Pancreas (tissue), 10 donors: ENCODE data around the gene MARK3. TPM values are rescaled to one million over a fixed set of nuclear protein-coding genes. Genes with fewer than 3 reads are reported as not detected.

ENCODE experiments used
- ATAC-seq, 4 donors: fragments of 200-7000 bp; cut with Tn5 transposase; one replicate each; pipeline versions ENCODE4 v1.8.0 to v1.9.1; 2020; ENCODE audit warnings: mild to moderate bottlenecking in 4 of 4, moderate library complexity in 4 of 4
- DNase-seq, 6 donors: peaks; one replicate each; pipeline ENCODE4 v3.0.0-alpha.2; 2020
- FAIRE-seq: peaks from 2 replicates; lab custom pipeline; 2012; peaks lifted over from hg19 to GRCh38; lab: Jason Lieb, UNC
- H3K27ac ChIP-seq, 4 donors: fragments of 200-600 bp; sonication (generic); 1 replicate in 3 of 4; 2 replicates in 1 of 4; pipeline versions ENCODE4 v1.5.0 to v1.8.0; 2020
- H3K27me3 ChIP-seq, 4 donors: fragments of 200-600 bp; one replicate each; pipeline ENCODE4 v1.8.0; 2021
- H3K36me3 ChIP-seq, 3 donors: fragments of 200-600 bp; sonication (generic) in 1 of 3; one replicate each; pipeline versions ENCODE4 v1.5.0 to v1.8.0; 2020 to 2021
- H3K4me1 ChIP-seq, 3 donors: fragments of 200-600 bp; one replicate each; pipeline ENCODE4 v1.8.0; 2021
- H3K4me3 ChIP-seq, 4 donors: fragments of 200-600 bp; sonication (generic) in 2 of 4; one replicate each; pipeline versions ENCODE4 v1.5.0 to v1.8.0; 2020 to 2021
- H3K9me3 ChIP-seq, 4 donors: fragments of 200-600 bp; one replicate each; pipeline ENCODE4 v1.8.0; 2021
- WGBS, 2 donors: extraction: QIAGEN DNeasy Blood & Tissue Kit; methylation state at CpG; one replicate each; pipeline ENCODE4 v1.1.7; 2013; 5-methylcytosine and 5-hydroxymethylcytosine counted together
- intact Hi-C, 3 donors: fragments of 100-400 bp; cut with DNase I; formaldehyde crosslinking; loops; one replicate each; pipeline versions ENCODE4 v1.11.1 to v1.14.2; 2022
- polyA plus RNA-seq, 2 donors: library from polyadenylated mRNA; stranded (reverse); fragments of 200-250 nt; gene quantifications; one replicate each; pipeline ENCODE4 v1.2.3, GENCODE V29; 2013
- total RNA-seq, 6 donors: library from RNA; stranded (reverse); fragmentation: NEBNext Ultra II Directional in 4 of 6; extraction: Animal tissue kit (Norgen Biotek cat#: 25700) in 4 of 6; gene quantifications; one replicate each; pipeline versions ENCODE4 v1.2.1 to v1.2.4, GENCODE V29; 2021 to 2023
- TF ChIP-seq, protein P1 (sequence below), 4 donors: fragments of 200-600 bp; sonication (generic) in 3 of 4; IDR thresholded peaks; one replicate each; pipeline versions ENCODE4 v1.5.0 to v1.8.0; 2021; ENCODE audit warnings: antibody characterized with exemption in 4 of 4
- donor health status: healthy with polysubstance abuse.
- donor health status: DM: no; HTN: no; CAD: no; lungs with moderate emphysema.
- donor health status: DM: no; HTN: no; CAD: no.
- donor health status: control.
- donor health status: control.
- donor health status: Bipolar disorder and iron deficiency.
- donor health status: DM: yes; HTN: yes; CAD: no.
- donor health status: DM: no; HTN: no; CAD: no.
- donor health status: DM: no; HTN: no; CAD: no.
- donor health status: DM: yes; HTN: yes; CAD: no.

Gene MARK3
- total and polyA plus RNA-seq, 8 donors = 35.3 to 110 (median 47.0) TPM

DNA sequence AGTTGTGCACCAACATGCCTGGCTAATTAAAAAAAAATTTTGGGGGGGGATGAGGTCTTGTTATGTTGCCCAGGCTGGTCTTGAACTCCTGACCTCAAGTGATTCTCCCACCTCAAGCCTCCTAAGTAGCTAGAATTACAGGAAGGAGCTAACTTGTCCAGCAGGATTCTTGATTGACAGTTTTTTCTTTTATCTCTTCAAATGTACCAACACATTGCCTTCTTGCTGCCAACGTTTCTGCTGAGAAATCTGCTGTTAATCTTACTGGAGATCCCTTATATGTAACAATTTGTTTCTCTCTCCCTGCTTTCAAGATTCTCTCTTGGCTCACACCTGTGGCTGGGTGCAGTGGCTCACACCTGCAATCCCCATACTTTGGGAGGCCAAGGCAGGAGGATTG lies 22.4 kb upstream of the MARK3 start:
- Histone ChIP-seq H3K4me1 (no peaks in the 10 kb centered on the region), H3K27ac (no peak overlapping the region), H3K4me3 (no peak overlapping the region), H3K9me3 (no peaks in the 10 kb centered on the region), H3K27me3 (no peaks in the 10 kb centered on the region), H3K36me3 (no peaks in the 10 kb centered on the region)
- 45 to 55% methylated on average over 1 of the region's 1 CpG for WGBS, 2 donors
- ATAC-seq = no peak
- TF ChIP-seq, protein P1, sequence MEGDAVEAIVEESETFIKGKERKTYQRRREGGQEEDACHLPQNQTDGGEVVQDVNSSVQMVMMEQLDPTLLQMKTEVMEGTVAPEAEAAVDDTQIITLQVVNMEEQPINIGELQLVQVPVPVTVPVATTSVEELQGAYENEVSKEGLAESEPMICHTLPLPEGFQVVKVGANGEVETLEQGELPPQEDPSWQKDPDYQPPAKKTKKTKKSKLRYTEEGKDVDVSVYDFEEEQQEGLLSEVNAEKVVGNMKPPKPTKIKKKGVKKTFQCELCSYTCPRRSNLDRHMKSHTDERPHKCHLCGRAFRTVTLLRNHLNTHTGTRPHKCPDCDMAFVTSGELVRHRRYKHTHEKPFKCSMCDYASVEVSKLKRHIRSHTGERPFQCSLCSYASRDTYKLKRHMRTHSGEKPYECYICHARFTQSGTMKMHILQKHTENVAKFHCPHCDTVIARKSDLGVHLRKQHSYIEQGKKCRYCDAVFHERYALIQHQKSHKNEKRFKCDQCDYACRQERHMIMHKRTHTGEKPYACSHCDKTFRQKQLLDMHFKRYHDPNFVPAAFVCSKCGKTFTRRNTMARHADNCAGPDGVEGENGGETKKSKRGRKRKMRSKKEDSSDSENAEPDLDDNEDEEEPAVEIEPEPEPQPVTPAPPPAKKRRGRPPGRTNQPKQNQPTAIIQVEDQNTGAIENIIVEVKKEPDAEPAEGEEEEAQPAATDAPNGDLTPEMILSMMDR (IDR thresholded peaks at IDR 0.05) = no peak
- no peak for FAIRE-seq
- intact Hi-C loops = no loop called here
- DNase-seq = no peak

DNA sequence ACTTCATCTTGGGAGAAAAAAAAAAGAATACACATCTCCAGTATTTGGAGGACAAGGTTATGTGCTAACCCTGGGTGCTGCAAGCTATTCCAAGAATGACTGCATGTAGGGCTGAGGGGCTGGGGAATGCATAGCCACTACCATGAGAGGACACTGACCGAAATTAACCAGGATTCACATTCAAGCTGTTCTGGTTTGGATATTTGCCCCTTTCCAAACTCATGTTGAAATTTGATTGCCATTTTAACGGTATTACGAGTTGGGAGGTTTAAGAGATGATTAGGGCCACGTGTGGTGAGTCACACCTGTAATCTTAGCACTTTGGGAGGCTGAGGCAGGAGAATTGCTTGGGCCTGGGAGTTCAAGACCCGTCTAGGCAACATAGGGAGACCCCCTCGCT lies 18.5 kb upstream of the MARK3 start:
- no peaks in the 10 kb centered on the region for H3K27me3 ChIP-seq
- FAIRE-seq = no peak
- H3K36me3 ChIP-seq = no peaks in the 10 kb centered on the region
- H3K4me3 ChIP-seq = no peak overlapping the region
- TF ChIP-seq, protein P1 (IDR thresholded peaks at IDR 0.05) = no peak
- no peak for DNase-seq
- no peak for ATAC-seq
- intact Hi-C loops = no loop called here
- H3K4me1 ChIP-seq = no peaks in the 10 kb centered on the region
- no peak overlapping the region for H3K27ac ChIP-seq
- no peaks in the 10 kb centered on the region for H3K9me3 ChIP-seq
- WGBS, 2 donors = 79 to 90% methylated on average over 6 of the region's 6 CpGs

DNA sequence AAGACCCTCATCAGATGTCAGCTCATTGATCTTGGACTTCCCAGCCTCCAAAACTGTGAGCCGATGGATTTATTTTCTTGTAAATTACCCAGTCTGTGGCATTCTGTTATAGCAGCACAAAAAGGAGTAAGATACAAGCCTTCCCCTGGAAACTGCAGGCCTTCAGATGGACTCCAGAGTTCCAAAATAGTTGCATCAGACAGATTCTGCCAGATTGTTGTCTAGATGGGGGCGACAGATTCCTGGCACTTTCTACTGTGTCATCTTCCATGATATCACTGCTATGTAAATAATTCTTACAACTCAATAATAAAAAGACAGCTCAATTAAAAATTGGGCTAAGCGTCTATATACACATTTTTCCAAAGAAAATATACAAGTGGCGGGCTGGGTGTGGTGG lies 17.2 kb upstream of the MARK3 start:
- FAIRE-seq = no peak
- intact Hi-C loops = no loop called here

DNA sequence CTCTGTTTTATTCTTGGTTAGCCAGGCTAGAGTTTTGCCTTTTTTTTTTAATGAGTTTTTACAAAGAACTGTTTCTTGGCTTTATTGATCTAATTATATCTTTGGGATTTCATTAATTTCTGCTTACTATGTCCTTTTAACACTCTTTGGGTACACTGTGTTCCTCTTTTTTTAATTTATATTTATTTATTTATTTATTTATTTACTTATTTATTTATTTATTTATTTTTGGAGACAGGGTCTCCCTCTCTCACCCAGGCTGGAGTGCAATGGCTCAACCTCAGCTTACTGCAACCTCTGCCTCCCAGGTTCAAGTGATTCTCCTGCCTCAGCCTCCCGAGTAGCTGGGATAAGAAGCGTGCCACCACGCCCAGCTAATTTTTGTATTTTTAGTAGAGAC lies 15.1 kb upstream of the MARK3 start:
- Histone ChIP-seq H3K27ac (no peak overlapping the region), H3K4me1 (no peaks in the 10 kb centered on the region), H3K9me3 (no peaks in the 10 kb centered on the region), H3K36me3 (no peaks in the 10 kb centered on the region), H3K27me3 (no peaks in the 10 kb centered on the region), H3K4me3 (no peak overlapping the region)
- TF ChIP-seq, protein P1 (IDR thresholded peaks at IDR 0.05) = no peak
- FAIRE-seq (no peak), DNase-seq (no peak), ATAC-seq (no peak)
- 97 to 100% methylated on average over 3 of the region's 3 CpGs for WGBS, 2 donors
- intact Hi-C loops = no loop called here

More for the DNA sequence above, 17.2 kb upstream of the MARK3 start:
- H3K9me3 ChIP-seq = no peaks in the 10 kb centered on the region
- no peak overlapping the region for H3K4me3 ChIP-seq
- TF ChIP-seq, protein P1 (IDR thresholded peaks at IDR 0.05) = no peak
- no peaks in the 10 kb centered on the region for H3K27me3 ChIP-seq
- WGBS, 2 donors = 86 to 88% methylated on average over 4 of the region's 4 CpGs
- H3K4me1 ChIP-seq = no peaks in the 10 kb centered on the region
- H3K27ac ChIP-seq = no peak overlapping the region
- H3K36me3 ChIP-seq = no peaks in the 10 kb centered on the region
- ATAC-seq = no peak
- DNase-seq = no peak

DNA sequence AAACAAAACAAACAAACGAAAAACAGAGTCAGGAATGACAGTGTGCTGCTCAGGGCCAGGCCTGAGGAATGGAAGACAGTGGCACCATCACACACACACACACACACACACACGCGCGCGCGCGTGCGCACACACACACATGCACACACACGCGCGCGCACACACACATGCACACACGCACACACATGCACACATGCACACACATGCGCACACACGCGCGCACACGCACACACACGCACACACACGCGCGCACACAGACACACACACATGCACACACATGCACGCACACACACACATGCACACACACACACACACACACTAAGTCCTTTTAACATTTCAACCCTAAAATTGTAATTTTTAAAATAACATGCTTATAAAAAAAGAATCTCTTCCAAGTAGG lies 13.2 kb upstream of the MARK3 start:
- TF ChIP-seq, protein P1 (IDR thresholded peaks at IDR 0.05) = no peak
- H3K27ac ChIP-seq = no peak overlapping the region
- DNase-seq (no peak), FAIRE-seq (no peak), ATAC-seq (no peak)
- 62 to 69% methylated on average over 6 to 23 of the region's 23 CpGs for WGBS, 2 donors
- intact Hi-C loops = no loop called here
- H3K9me3 ChIP-seq = no peaks in the 10 kb centered on the region
- H3K4me3 ChIP-seq = no peak overlapping the region
- no peaks in the 10 kb centered on the region for H3K4me1 ChIP-seq
- H3K36me3 ChIP-seq = no peaks in the 10 kb centered on the region
- no peaks in the 10 kb centered on the region for H3K27me3 ChIP-seq
